Measurements from ENCODE around the gene LARP1. TPM values are rescaled to one million over a fixed set of nuclear protein-coding genes. Genes with fewer than 3 reads are reported as not detected.

The LARP1 gene
- total RNA-seq, 2 donors from 2014 or later, result 172 to 231 TPM

GRCh38 chr5:154794525-154795234, 39.5 kb downstream of the LARP1 start:
- Mint-ChIP-seq H3K9me3 (no peaks in the 10 kb centered on the region), H3K27ac (no peak overlapping the region), H3K36me3 (peaks cover 3 to 31% of the 10 kb centered on the region in 2 donors)
- ATAC-seq (no peak), DNase-seq (ENCODE audit: low spot score in 2 of 2) (no peak)

GRCh38 chr5:154795235-154795596, 40.0 kb downstream of the LARP1 start:
- Mint-ChIP-seq H3K27ac (no peak overlapping the region), H3K9me3 (no peaks in the 10 kb centered on the region), H3K36me3 (peaks cover 5 to 33% of the 10 kb centered on the region in 2 donors)
- DNase-seq (ENCODE audit: low spot score in 2 of 2), result no peak
- ATAC-seq, result no peak

GRCh38 chr5:154797762-154798161, 42.6 kb downstream of the LARP1 start:
- ATAC-seq (no peak), DNase-seq (ENCODE audit: low spot score in 2 of 2) (no peak)
- H3K9me3 Mint-ChIP-seq, result no peaks in the 10 kb centered on the region
- H3K27ac Mint-ChIP-seq, result peak overlapping the region in 1 of 2 donors; percentile 79
- H3K36me3 Mint-ChIP-seq, result peaks cover 26 to 38% of the 10 kb centered on the region in 2 donors

- Mint-ChIP-seq H3K27ac (peak overlapping the region in 1 of 2 donors; percentile 69), H3K9me3 (no peaks in the 10 kb centered on the region), H3K36me3 (peaks cover 35 to 43% of the 10 kb centered on the region in 2 donors)
- DNase-seq (ENCODE audit: low spot score in 2 of 2) (no peak), ATAC-seq (no peak)
These were observed 45.4 kb downstream of the LARP1 start for GRCh38 chr5:154800582-154800981.

GRCh38 chr5:154801083-154801482, 45.9 kb downstream of the LARP1 start:
- peak in 1 of 2 donors; percentile 44 for ATAC-seq
- Mint-ChIP-seq H3K36me3 (peaks cover 35 to 42% of the 10 kb centered on the region in 2 donors), H3K27ac (peak overlapping the region; percentile 46 to 69), H3K9me3 (no peaks in the 10 kb centered on the region)
- no peak for DNase-seq (ENCODE audit: low spot score in 2 of 2)

GRCh38 chr5:154802050-154802449, 46.9 kb downstream of the LARP1 start:
- Mint-ChIP-seq H3K9me3 (no peaks in the 10 kb centered on the region), H3K36me3 (peaks cover 32 to 35% of the 10 kb centered on the region in 2 donors), H3K27ac (peak overlapping the region; percentile 74 to 87)
- no peak for ATAC-seq
- DNase-seq (ENCODE audit: low spot score in 2 of 2), result no peak

- H3K27ac Mint-ChIP-seq, result peak overlapping the region in 1 of 2 donors; percentile 69
- ATAC-seq (no peak), DNase-seq (ENCODE audit: low spot score in 2 of 2) (no peak)
These were observed 51.0 kb downstream of the LARP1 start for GRCh38 chr5:154806176-154806575.

GRCh38 chr5:154811239-154811638, 56.1 kb downstream of the LARP1 start:
- no peak for ATAC-seq
- no peak for DNase-seq (ENCODE audit: low spot score in 2 of 2)
- peak overlapping the region; percentile 4 to 87 for H3K27ac Mint-ChIP-seq
- no peaks in the 10 kb centered on the region for H3K9me3 Mint-ChIP-seq
- H3K36me3 Mint-ChIP-seq, result peaks cover 40 to 42% of the 10 kb centered on the region in 2 donors

More at GRCh38 chr5:154806176-154806575, 51.0 kb downstream of the LARP1 start:
- Mint-ChIP-seq H3K9me3 (no peaks in the 10 kb centered on the region), H3K36me3 (peaks cover 32 to 35% of the 10 kb centered on the region in 2 donors)

- peak; percentile 64 to 72 for ATAC-seq
- Mint-ChIP-seq H3K9me3 (no peaks in the 10 kb centered on the region), H3K27ac (peak overlapping the region; percentile 4 to 56), H3K36me3 (peaks cover 45 to 47% of the 10 kb centered on the region in 2 donors)
- DNase-seq (ENCODE audit: low spot score in 2 of 2), result peak in 1 of 2 donors; percentile 65
These were observed 56.7 kb downstream of the LARP1 start for GRCh38 chr5:154811653-154812465.

GRCh38 chr5:154813158-154813557, 58.0 kb downstream of the LARP1 start:
- H3K27ac Mint-ChIP-seq, result peak overlapping the region in 1 of 2 donors; percentile 84
- no peaks in the 10 kb centered on the region for H3K9me3 Mint-ChIP-seq
- peaks cover 47 to 48% of the 10 kb centered on the region in 2 donors for H3K36me3 Mint-ChIP-seq
- no peak for ATAC-seq
- no peak for DNase-seq (ENCODE audit: low spot score in 2 of 2)

GRCh38 chr5:154813736-154814135, 58.6 kb downstream of the LARP1 start:
- ATAC-seq (no peak), DNase-seq (ENCODE audit: low spot score in 2 of 2) (no peak)
- Mint-ChIP-seq H3K27ac (peak overlapping the region in 1 of 2 donors; percentile 84), H3K9me3 (no peaks in the 10 kb centered on the region), H3K36me3 (peaks cover 42 to 45% of the 10 kb centered on the region in 2 donors)

GRCh38 chr5:154815025-154815424, 59.8 kb downstream of the LARP1 start:
- Mint-ChIP-seq H3K36me3 (peaks cover 41 to 47% of the 10 kb centered on the region in 2 donors), H3K27ac (peak overlapping the region; percentile 72 to 82), H3K9me3 (no peaks in the 10 kb centered on the region)
- DNase-seq (ENCODE audit: low spot score in 2 of 2) (no peak), ATAC-seq (no peak)

GRCh38 chr5:154815684-154816247, 60.6 kb downstream of the LARP1 start:
- H3K27ac Mint-ChIP-seq, result peak overlapping the region; percentile 72 to 82
- no peaks in the 10 kb centered on the region for H3K9me3 Mint-ChIP-seq
- H3K36me3 Mint-ChIP-seq, result peaks cover 41 to 47% of the 10 kb centered on the region in 2 donors
- no peak for ATAC-seq
- DNase-seq (ENCODE audit: low spot score in 2 of 2), result no peak

- Mint-ChIP-seq H3K9me3 (no peaks in the 10 kb centered on the region), H3K27ac (peak overlapping the region in 1 of 2 donors; percentile 37), H3K36me3 (peaks cover 42% of the 10 kb centered on the region in 2 donors)
- no peak for ATAC-seq
- DNase-seq (ENCODE audit: low spot score in 2 of 2), result no peak
These were observed 61.8 kb downstream of the LARP1 start for GRCh38 chr5:154816891-154817492.

- H3K36me3 Mint-ChIP-seq, result peaks cover 37 to 38% of the 10 kb centered on the region in 2 donors
- H3K27ac Mint-ChIP-seq, result peak overlapping the region in 1 of 2 donors; percentile 84
- ATAC-seq, result no peak
- DNase-seq (ENCODE audit: low spot score in 2 of 2), result no peak
- no peaks in the 10 kb centered on the region for H3K9me3 Mint-ChIP-seq
These were observed 62.6 kb downstream of the LARP1 start for GRCh38 chr5:154817815-154818214.

GRCh38 chr5:154818471-154819116, 63.4 kb downstream of the LARP1 start:
- ATAC-seq (no peak), DNase-seq (ENCODE audit: low spot score in 2 of 2) (no peak)
- H3K9me3 Mint-ChIP-seq, result no peaks in the 10 kb centered on the region
- peaks cover 32 to 33% of the 10 kb centered on the region in 2 donors for H3K36me3 Mint-ChIP-seq
- H3K27ac Mint-ChIP-seq, result peak overlapping the region in 1 of 2 donors; percentile 76

Data from activated naive CD4-positive, alpha-beta T cell treated with anti-CD3 and anti-CD28 coated beads, Interleukin-2, amount 50 U/mL, for 72 hours (primary cell).